Activated T-helper 2 cell treated with anti-CD3 and anti-CD28 coated beads, Interferon-gamma antibody, Interleukin-2, Interleukin-4, amounts not matched to agents 10 μg/mL and 5 μg/mL and 100 μg/mL, durations not matched to agents 14 hours and 24 hours and 36 hours (primary cell): ENCODE data around the gene TNPO3. TPM values are rescaled to one million over a fixed set of nuclear protein-coding genes. Genes with fewer than 3 reads are reported as not detected.
"Not testable (repeated sequence)": the region's sequence is repeated elsewhere in the genome, so short reads cannot be mapped to it uniquely, and the experiment has no call there.

ENCODE experiments used
- DNase-seq: peaks from one replicate; pipeline ENCODE4 v3.0.0; 2021; ENCODE audit warnings: low spot score
- H3K27ac Mint-ChIP-seq: one replicate; pipeline ENCODE4 v1.8.0; 2021; ENCODE audit warnings: mixed read lengths
- H3K27me3 Mint-ChIP-seq: one replicate; pipeline ENCODE4 v1.8.0; 2021; ENCODE audit warnings: low read depth, mixed read lengths
- H3K36me3 Mint-ChIP-seq: one replicate; pipeline ENCODE4 v1.8.0; 2021; ENCODE audit warnings: low read depth, mixed read lengths
- H3K4me1 Mint-ChIP-seq: one replicate; pipeline ENCODE4 v1.8.0; 2021; ENCODE audit warnings: low read depth, mixed read lengths
- H3K4me3 Mint-ChIP-seq: one replicate; pipeline ENCODE4 v1.8.0; 2021; ENCODE audit warnings: low read depth, mild to moderate bottlenecking, moderate library complexity, mixed read lengths
- H3K9me3 Mint-ChIP-seq: one replicate; pipeline ENCODE4 v1.8.0; 2021; ENCODE audit warnings: mixed read lengths
- intact Hi-C: fragments of 100-400 bp; cut with micrococcal nuclease; formaldehyde crosslinking; loops from one replicate; pipeline ENCODE4 v1.15.1; 2023
- total RNA-seq: library from RNA; stranded (reverse); gene quantifications from 2 replicates; pipeline ENCODE4 v1.2.3, GENCODE V29; 2022

TNPO3 gene
- total RNA-seq, 1 donor from 2014 or later = 53.7 TPM

GRCh38 chr7:128915841-128916642 is 138.9 kb downstream of the TNPO3 start:
- H3K27me3 Mint-ChIP-seq = peaks cover 62% of the 10 kb centered on the region
- no peaks in the 10 kb centered on the region for H3K9me3 Mint-ChIP-seq
- intact Hi-C loops = no loop called here
- H3K4me1 Mint-ChIP-seq = peaks cover 4% of the 10 kb centered on the region
- no peak overlapping the region for H3K4me3 Mint-ChIP-seq
- DNase-seq = no peak
- no peaks in the 10 kb centered on the region for H3K36me3 Mint-ChIP-seq
- H3K27ac Mint-ChIP-seq = no peak overlapping the region

GRCh38 chr7:128915271-128915819 is 139.6 kb downstream of the TNPO3 start:
- no peak for DNase-seq
- Mint-ChIP-seq H3K4me3 (no peak overlapping the region), H3K4me1 (peaks cover 4% of the 10 kb centered on the region), H3K27ac (no peak overlapping the region), H3K36me3 (no peaks in the 10 kb centered on the region), H3K27me3 (peaks cover 61% of the 10 kb centered on the region), H3K9me3 (no peaks in the 10 kb centered on the region)
- intact Hi-C loops = no loop called here

GRCh38 chr7:128914566-128915151 is 140.3 kb downstream of the TNPO3 start:
- Mint-ChIP-seq H3K27ac (no peak overlapping the region), H3K27me3 (peaks cover 61% of the 10 kb centered on the region), H3K4me1 (peaks cover 4% of the 10 kb centered on the region), H3K4me3 (no peak overlapping the region), H3K9me3 (no peaks in the 10 kb centered on the region), H3K36me3 (no peaks in the 10 kb centered on the region)
- intact Hi-C loops = no loop called here
- no peak for DNase-seq

- DNase-seq = no peak
- H3K4me1 Mint-ChIP-seq = peaks cover 4% of the 10 kb centered on the region
- peaks cover 59% of the 10 kb centered on the region for H3K27me3 Mint-ChIP-seq
- H3K27ac Mint-ChIP-seq = no peak overlapping the region
- intact Hi-C loops = no loop called here
- no peaks in the 10 kb centered on the region for H3K36me3 Mint-ChIP-seq
- H3K4me3 Mint-ChIP-seq = no peak overlapping the region
- no peaks in the 10 kb centered on the region for H3K9me3 Mint-ChIP-seq
Measured at GRCh38 chr7:128913870-128914565, 140.9 kb downstream of the TNPO3 start.

- H3K36me3 Mint-ChIP-seq, H3K4me1 Mint-ChIP-seq, H3K4me3 Mint-ChIP-seq, intact Hi-C loops, DNase-seq, H3K9me3 Mint-ChIP-seq, H3K27ac Mint-ChIP-seq: not testable (repeated sequence)
- peaks cover 54% of the 10 kb centered on the region for H3K27me3 Mint-ChIP-seq
Measured at GRCh38 chr7:128912709-128913495, 142.0 kb downstream of the TNPO3 start.

- no peak overlapping the region for H3K27ac Mint-ChIP-seq
- peaks cover 53% of the 10 kb centered on the region for H3K27me3 Mint-ChIP-seq
- H3K36me3 Mint-ChIP-seq = no peaks in the 10 kb centered on the region
- H3K4me3 Mint-ChIP-seq = no peak overlapping the region
- intact Hi-C loops = no loop called here
- DNase-seq = no peak
- peaks cover 4% of the 10 kb centered on the region for H3K4me1 Mint-ChIP-seq
- H3K9me3 Mint-ChIP-seq = no peaks in the 10 kb centered on the region
Measured at GRCh38 chr7:128912281-128912680, 142.6 kb downstream of the TNPO3 start.

GRCh38 chr7:128911423-128912031 is 143.4 kb downstream of the TNPO3 start:
- Mint-ChIP-seq H3K4me3 (no peak overlapping the region), H3K36me3 (no peaks in the 10 kb centered on the region), H3K4me1 (peaks cover 4% of the 10 kb centered on the region), H3K9me3 (no peaks in the 10 kb centered on the region), H3K27me3 (peaks cover 45% of the 10 kb centered on the region), H3K27ac (no peak overlapping the region)
- no peak for DNase-seq
- intact Hi-C loops = no loop called here

- H3K4me1 Mint-ChIP-seq = peaks cover 3% of the 10 kb centered on the region
- no peak for DNase-seq
- H3K27ac Mint-ChIP-seq = no peak within 1 kb of the TSS
- H3K36me3 Mint-ChIP-seq = no peaks in the 10 kb centered on the region
- H3K4me3 Mint-ChIP-seq = no peak within 1 kb of the TSS
- intact Hi-C loops = no loop called here
- H3K9me3 Mint-ChIP-seq = no peaks in the 10 kb centered on the region
- peaks cover 45% of the 10 kb centered on the region for H3K27me3 Mint-ChIP-seq
Measured at GRCh38 chr7:128910569-128910945, 144.4 kb downstream of the TNPO3 start, which contains the start of gene KCP. KCP (minus strand) TSS chr7:128910709; CDS start chr7:128910676, 33 bp downstream.

- H3K36me3 Mint-ChIP-seq = no peaks in the 10 kb centered on the region
- intact Hi-C loops = loop anchor here (10.0 kb wide), 1 partner anchor 305 kb away; no protein-coding TSS in a partner anchor
Measured at GRCh38 chr7:128909625-128910568, 145.0 kb downstream of the TNPO3 start.

GRCh38 chr7:128908750-128909624 is 145.9 kb downstream of the TNPO3 start:
- no peaks in the 10 kb centered on the region for H3K36me3 Mint-ChIP-seq
- H3K27me3 Mint-ChIP-seq = peaks cover 35% of the 10 kb centered on the region
- no peak overlapping the region for H3K4me3 Mint-ChIP-seq
- intact Hi-C loops = loop anchor here (10.0 kb wide), 1 partner anchor 306 kb away; no protein-coding TSS in a partner anchor
- no peak for DNase-seq
- no peaks in the 10 kb centered on the region for H3K4me1 Mint-ChIP-seq
- H3K9me3 Mint-ChIP-seq = no peaks in the 10 kb centered on the region
- no peak overlapping the region for H3K27ac Mint-ChIP-seq

More at GRCh38 chr7:128909625-128910568, 145.0 kb downstream of the TNPO3 start:
- Mint-ChIP-seq H3K27ac (no peak overlapping the region), H3K4me1 (no peaks in the 10 kb centered on the region), H3K9me3 (no peaks in the 10 kb centered on the region), H3K4me3 (no peak overlapping the region), H3K27me3 (peaks cover 41% of the 10 kb centered on the region)
- no peak for DNase-seq
